Measurements from ENCODE around the gene CEP170B. TPM values are rescaled to one million over a fixed set of nuclear protein-coding genes. Genes with fewer than 3 reads are reported as not detected.
"Not testable (repeated sequence)": the region's sequence is repeated elsewhere in the genome, so short reads cannot be mapped to it uniquely, and the experiment has no call there.

Gene CEP170B
- total and polyA plus RNA-seq, 2 of the 8 experiments (the other 6 are each of a cell fraction or from before 2014, with no cell fraction given), result 9.1 to 33.8 TPM

- no peak for TF ChIP-seq RBBP5 (IDR thresholded peaks at IDR 0.05; ENCODE audit: borderline replicate concordance, low read depth, low read length)
- TF ChIP-seq KDM4A (IDR thresholded peaks at IDR 0.05; ENCODE audit: low read depth, low read length, severe bottlenecking), result no peak
- no peak for TF ChIP-seq ATF3 (IDR thresholded peaks at IDR 0.05; ENCODE audit: insufficient read depth, low read depth, low read length)
- no peak for TF ChIP-seq SIX5 (IDR thresholded peaks at IDR 0.05; ENCODE audit: low read depth, low read length)
- no peak for TF ChIP-seq BACH1 (IDR thresholded peaks at IDR 0.05; ENCODE audit: low read length)
- no peak for TF ChIP-seq SUZ12 (IDR thresholded peaks at IDR 0.05; ENCODE audit: low read length)
- no peak for TF ChIP-seq CTBP2 (IDR thresholded peaks at IDR 0.05; ENCODE audit: borderline replicate concordance, insufficient read depth, insufficient read length, low read length)
These were observed 18.8 kb downstream of the CEP170B start (continued) for GRCh38 chr14:104883681-104884361.

- not testable (repeated sequence) for H4K91ac ChIP-seq (replicated peaks; ENCODE audit: insufficient read length, low read length); H3K9me3 ChIP-seq (ENCODE audit: insufficient read depth in 2 of 2, low read depth in 1 of 2, low read length in 1 of 2); H3K4me3 ChIP-seq (ENCODE audit: extremely low read depth in 1 of 4, insufficient read depth in 2 of 4, low read depth in 3 of 4, low read length in 4 of 4)
These were observed 19.3 kb downstream of the CEP170B start for GRCh38 chr14:104884381-104884780.

More at GRCh38 chr14:104884381-104884780, 19.3 kb downstream of the CEP170B start:
- H2BK20ac ChIP-seq (ENCODE audit: low read length); H3K23ac ChIP-seq (ENCODE audit: insufficient read length); H2AK5ac ChIP-seq (ENCODE audit: low read depth, low read length); H4K8ac ChIP-seq (ENCODE audit: extremely low read depth, insufficient read depth, low read length); H3K4me2 ChIP-seq (ENCODE audit: insufficient read depth in 1 of 2, low read depth in 2 of 2, low read length in 2 of 2); H3K23me2 ChIP-seq (ENCODE audit: low read depth, low read length); H3K18ac ChIP-seq (ENCODE audit: extremely low read depth, low read length); H3K4ac ChIP-seq (replicated peaks; ENCODE audit: insufficient read length, low read depth, low read length); H3K27ac ChIP-seq (ENCODE audit: low read depth, low read length); H2BK15ac ChIP-seq (ENCODE audit: low read length); H3K79me1 ChIP-seq (ENCODE audit: low read depth, low read length); DNase-seq (ENCODE audit: low read depth in 1 of 2, low spot score in 2 of 2); H3K14ac ChIP-seq (ENCODE audit: insufficient read length); H3K27me3 ChIP-seq (replicated peaks in 1 of 4; ENCODE audit: control insufficient read depth in 3 of 4, extremely low read depth in 1 of 4, insufficient read depth in 3 of 4, low read length in 3 of 4); H3K9ac ChIP-seq (replicated peaks in 1 of 4; ENCODE audit: extremely low read depth in 1 of 4, low read depth in 3 of 4, low read length in 3 of 4); H2BK120ac ChIP-seq (replicated peaks; ENCODE audit: low read depth, low read length); FAIRE-seq; H2BK5ac ChIP-seq (ENCODE audit: low read depth, low read length); H2AFZ ChIP-seq (ENCODE audit: low read length); H4K5ac ChIP-seq (ENCODE audit: insufficient read length, low read depth, low read length); H3K56ac ChIP-seq (replicated peaks; ENCODE audit: insufficient read length, low read depth, low read length); H2BK12ac ChIP-seq (ENCODE audit: low read depth, low read length); H3K79me2 ChIP-seq (ENCODE audit: control insufficient read depth in 1 of 2, insufficient read depth in 2 of 2, low read length in 2 of 2): not testable (repeated sequence)
- Histone ChIP-seq H3K4me1 (replicated peaks in 1 of 4; ENCODE audit: control insufficient read depth in 3 of 4, insufficient read depth in 4 of 4, low read length in 3 of 4) (peaks cover 0 to 13% (median 0%) of the 10 kb centered on the region in 4 experiments; a peak in 2 of 7 replicates), H4K20me1 (replicated peaks in 1 of 2; ENCODE audit: control insufficient read depth in 1 of 2, insufficient read depth in 2 of 2, low read length in 2 of 2) (peaks cover 0 to 18% of the 10 kb centered on the region in 2 experiments), H3K36me3 (ENCODE audit: control insufficient read depth in 2 of 4, insufficient read depth in 4 of 4, low read length in 3 of 4) (peaks cover 2 to 42% (median 5%) of the 10 kb centered on the region in 4 experiments; a peak in 5 of 8 replicates)
- ChIA-PET CTCF (ENCODE audit: partially characterized antibody) (interaction anchor here (0.8 to 4.5 kb wide), 3 partner anchors 11 to 40 kb away, joined by 3 to 26 read pairs (median 3); no protein-coding TSS in a partner anchor), POLR2A (ENCODE audit: partially characterized antibody) (interaction anchor here (1.2 to 2.4 kb wide), 2 partner anchors 8 to 122 kb away, joined by 3 to 8 read pairs; no protein-coding TSS in a partner anchor)
- WGBS, 2 experiments (ENCODE audit: extremely low coverage in 1 of 2, insufficient coverage in 1 of 2, insufficient read length in 1 of 2, insufficient replicate concordance in 2 of 2, low coverage in 1 of 2, low lambda C conversion rate in 2 of 2, missing lambda C conversion rate in 1 of 2), result 89% methylated on average over 15 of the region's 34 CpGs; no CpG with 5 or more reads in 1 of the 2 experiments

All from H1 (cell line).